Natural killer cell (primary cell): ENCODE data around the gene DRG2. TPM values are rescaled to one million over a fixed set of nuclear protein-coding genes. Genes with fewer than 3 reads are reported as not detected.

Experiments
- ATAC-seq, 3 donors: fragments of 150-1000 bp in 2 of 3; fragments of 200-7000 bp in 1 of 3; cut with Tn5 transposase; 1 replicate in 1 of 3; 2 replicates in 2 of 3; pipeline ENCODE4 v1.10.0; 2021; ENCODE audit warnings: mild to moderate bottlenecking in 2 of 3, moderate library complexity in 2 of 3
- DNase-seq, 2 donors: peaks; one replicate each; pipeline versions ENCODE4 v3.0.0 to v3.0.0-alpha.2; 2013 to 2021; ENCODE audit warnings: mixed read lengths in 1 of 2
- H3K27ac ChIP-seq: one replicate; pipeline ENCODE4 v1.5.1; 2013; ENCODE audit warnings: mild to moderate bottlenecking, low read length
- H3K27me3 ChIP-seq: one replicate; pipeline ENCODE4 v1.6.1; 2013; ENCODE audit warnings: low read length; ENCODE audit not compliant: control insufficient read depth, insufficient read depth
- H3K36me3 ChIP-seq: one replicate; pipeline ENCODE4 v1.6.1; 2013; ENCODE audit warnings: low read length; ENCODE audit not compliant: control insufficient read depth, insufficient read depth
- H3K4me1 ChIP-seq: one replicate; pipeline ENCODE4 v1.6.1; 2013; ENCODE audit warnings: low read length; ENCODE audit not compliant: control insufficient read depth, insufficient read depth
- H3K4me3 ChIP-seq: one replicate; pipeline ENCODE4 v1.5.1; 2013; ENCODE audit warnings: low read length
- H3K9me3 ChIP-seq: one replicate; pipeline ENCODE4 v1.6.1; 2013; ENCODE audit warnings: low read length; ENCODE audit not compliant: control insufficient read depth, insufficient read depth
- H3K27ac Mint-ChIP-seq, 2 donors: one replicate each; pipeline ENCODE4 v1.8.0; 2022; ENCODE audit warnings: mild to moderate bottlenecking in 2 of 2, mixed read lengths in 2 of 2, moderate library complexity in 1 of 2
- H3K27me3 Mint-ChIP-seq, 2 donors: one replicate each; pipeline ENCODE4 v1.8.0; 2022; ENCODE audit warnings: low read depth in 2 of 2, mixed read lengths in 2 of 2
- H3K36me3 Mint-ChIP-seq: one replicate; pipeline ENCODE4 v1.8.0; 2022; ENCODE audit warnings: mixed read lengths
- H3K4me1 Mint-ChIP-seq, 2 donors: one replicate each; pipeline ENCODE4 v1.8.0; 2022; ENCODE audit warnings: mixed read lengths in 2 of 2
- H3K4me3 Mint-ChIP-seq: one replicate; pipeline ENCODE4 v1.8.0; 2022; ENCODE audit warnings: mild to moderate bottlenecking, moderate library complexity, mixed read lengths
- H3K9me3 Mint-ChIP-seq, 2 donors: one replicate each; pipeline ENCODE4 v1.8.0; 2022; ENCODE audit warnings: mixed read lengths in 2 of 2
- WGBS: methylation state at CpG from one replicate; pipeline ENCODE4 v1.1.7; 2013; ENCODE audit warnings: missing lambda C conversion rate; ENCODE audit not compliant: insufficient coverage; 5-methylcytosine and 5-hydroxymethylcytosine counted together
- intact Hi-C: fragments of 100-400 bp; cut with micrococcal nuclease; formaldehyde crosslinking; loops from one replicate; pipeline ENCODE4 v1.14.2; 2022
- total RNA-seq, 4 donors: library from RNA; stranded (reverse); fragments of 120-200 nt in 1 of 4; gene quantifications; one replicate each; pipeline versions ENCODE4 v1.2.3 to v1.2.4, GENCODE V29; 2013 to 2022
- TF ChIP-seq, protein P1 (sequence below): fragments of 200-600 bp; IDR thresholded peaks from one replicate; pipeline ENCODE4 v1.8.0; 2022; ENCODE audit warnings: antibody characterized with exemption

Gene DRG2
- total RNA-seq, 3 donors from 2014 or later (not counting 1 experiment from before 2014, with no cell fraction given) = 53.3 to 69.2 (median 62.7) TPM

- peaks cover 0 to 4% of the 10 kb centered on the region in 2 donors for H3K27me3 Mint-ChIP-seq
- intact Hi-C loops = no loop called here
- no peak overlapping the region for H3K4me3 Mint-ChIP-seq
- no peaks in the 10 kb centered on the region for H3K27me3 ChIP-seq
- 87% methylated on average over 19 of the region's 19 CpGs for WGBS
- no peak overlapping the region for H3K27ac ChIP-seq
- no peak for ATAC-seq
- no peak for DNase-seq
- H3K9me3 ChIP-seq = no peaks in the 10 kb centered on the region
- no peak overlapping the region for H3K4me3 ChIP-seq
- TF ChIP-seq, protein P1, sequence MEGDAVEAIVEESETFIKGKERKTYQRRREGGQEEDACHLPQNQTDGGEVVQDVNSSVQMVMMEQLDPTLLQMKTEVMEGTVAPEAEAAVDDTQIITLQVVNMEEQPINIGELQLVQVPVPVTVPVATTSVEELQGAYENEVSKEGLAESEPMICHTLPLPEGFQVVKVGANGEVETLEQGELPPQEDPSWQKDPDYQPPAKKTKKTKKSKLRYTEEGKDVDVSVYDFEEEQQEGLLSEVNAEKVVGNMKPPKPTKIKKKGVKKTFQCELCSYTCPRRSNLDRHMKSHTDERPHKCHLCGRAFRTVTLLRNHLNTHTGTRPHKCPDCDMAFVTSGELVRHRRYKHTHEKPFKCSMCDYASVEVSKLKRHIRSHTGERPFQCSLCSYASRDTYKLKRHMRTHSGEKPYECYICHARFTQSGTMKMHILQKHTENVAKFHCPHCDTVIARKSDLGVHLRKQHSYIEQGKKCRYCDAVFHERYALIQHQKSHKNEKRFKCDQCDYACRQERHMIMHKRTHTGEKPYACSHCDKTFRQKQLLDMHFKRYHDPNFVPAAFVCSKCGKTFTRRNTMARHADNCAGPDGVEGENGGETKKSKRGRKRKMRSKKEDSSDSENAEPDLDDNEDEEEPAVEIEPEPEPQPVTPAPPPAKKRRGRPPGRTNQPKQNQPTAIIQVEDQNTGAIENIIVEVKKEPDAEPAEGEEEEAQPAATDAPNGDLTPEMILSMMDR = no peak
- no peaks in the 10 kb centered on the region for H3K9me3 Mint-ChIP-seq
- H3K36me3 Mint-ChIP-seq = no peaks in the 10 kb centered on the region
- H3K4me1 ChIP-seq = no peaks in the 10 kb centered on the region
- peak overlapping the region in 1 of 2 donors; percentile 42 for H3K27ac Mint-ChIP-seq
- H3K36me3 ChIP-seq = no peaks in the 10 kb centered on the region
- H3K4me1 Mint-ChIP-seq = peaks cover 5% of the 10 kb centered on the region in 2 donors
Measured at GRCh38 chr17:18136357-18136756, 48.6 kb downstream of the DRG2 start.

- Mint-ChIP-seq H3K36me3 (no peaks in the 10 kb centered on the region), H3K27me3 (peaks cover 0 to 4% of the 10 kb centered on the region in 2 donors), H3K9me3 (no peaks in the 10 kb centered on the region), H3K27ac (no peak overlapping the region), H3K4me1 (peaks cover 5 to 6% of the 10 kb centered on the region in 2 donors), H3K4me3 (no peak overlapping the region)
- no peaks in the 10 kb centered on the region for H3K4me1 ChIP-seq
- TF ChIP-seq, protein P1 = no peak
- 86% methylated on average over 8 of the region's 8 CpGs for WGBS
- no peak overlapping the region for H3K27ac ChIP-seq
- ATAC-seq (no peak), DNase-seq (no peak)
- H3K36me3 ChIP-seq = no peaks in the 10 kb centered on the region
- H3K4me3 ChIP-seq = no peak overlapping the region
- no peaks in the 10 kb centered on the region for H3K9me3 ChIP-seq
- intact Hi-C loops = loop anchor here (2.0 kb wide), 1 partner anchor 15 kb away; no protein-coding TSS in a partner anchor
- H3K27me3 ChIP-seq = no peaks in the 10 kb centered on the region
Measured at GRCh38 chr17:18138065-18138749, 50.5 kb downstream of the DRG2 start.

DNA sequence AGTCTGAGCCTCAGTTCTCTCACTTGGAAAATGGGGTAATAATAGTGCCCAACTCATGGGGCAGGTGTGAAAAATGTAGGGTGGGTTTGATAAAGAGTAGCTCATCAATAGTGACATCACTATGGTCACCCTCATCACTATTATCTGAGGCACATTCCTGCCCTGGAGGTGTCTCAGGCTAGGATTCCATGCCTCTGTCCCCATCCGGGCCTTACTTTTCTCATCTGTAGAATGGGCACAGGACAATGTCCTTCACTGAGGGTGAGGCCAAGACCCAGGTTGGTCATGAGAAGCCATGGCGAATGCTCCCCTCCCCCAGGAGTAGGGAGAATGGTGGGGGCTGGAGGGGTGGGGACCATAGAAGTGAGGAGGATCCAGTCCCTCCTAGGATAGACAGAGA, 51.3 kb downstream of the DRG2 start:
- ATAC-seq = no peak
- H3K9me3 ChIP-seq = no peaks in the 10 kb centered on the region
- Mint-ChIP-seq H3K9me3 (no peaks in the 10 kb centered on the region), H3K4me3 (no peak overlapping the region), H3K4me1 (peaks cover 5 to 6% of the 10 kb centered on the region in 2 donors), H3K36me3 (no peaks in the 10 kb centered on the region), H3K27ac (no peak overlapping the region), H3K27me3 (peaks cover 0 to 4% of the 10 kb centered on the region in 2 donors)
- DNase-seq = no peak
- no peak overlapping the region for H3K4me3 ChIP-seq
- TF ChIP-seq, protein P1 = no peak
- WGBS = 83% methylated on average over 2 of the region's 2 CpGs
- H3K27me3 ChIP-seq = no peaks in the 10 kb centered on the region
- no peaks in the 10 kb centered on the region for H3K4me1 ChIP-seq
- intact Hi-C loops = loop anchor here (2.0 kb wide), 1 partner anchor 14 kb away; no protein-coding TSS in a partner anchor
- no peaks in the 10 kb centered on the region for H3K36me3 ChIP-seq
- H3K27ac ChIP-seq = no peak overlapping the region
